Suppressor macrophage treated with lipopolysaccharide for 1 hour (primary cell): ENCODE data around the gene USP43.
A peak's percentile ranks its signal among the peaks of the same experiment; 100 is the strongest.
"Not testable (repeated sequence)": the region's sequence is repeated elsewhere in the genome, so short reads cannot be mapped to it uniquely, and the experiment has no call there.

Experiments
- DNase-seq, 3 donors: peaks; one replicate each; pipeline ENCODE4 v3.0.0-alpha.2; 2020 to 2022

Gene USP43, protein sequence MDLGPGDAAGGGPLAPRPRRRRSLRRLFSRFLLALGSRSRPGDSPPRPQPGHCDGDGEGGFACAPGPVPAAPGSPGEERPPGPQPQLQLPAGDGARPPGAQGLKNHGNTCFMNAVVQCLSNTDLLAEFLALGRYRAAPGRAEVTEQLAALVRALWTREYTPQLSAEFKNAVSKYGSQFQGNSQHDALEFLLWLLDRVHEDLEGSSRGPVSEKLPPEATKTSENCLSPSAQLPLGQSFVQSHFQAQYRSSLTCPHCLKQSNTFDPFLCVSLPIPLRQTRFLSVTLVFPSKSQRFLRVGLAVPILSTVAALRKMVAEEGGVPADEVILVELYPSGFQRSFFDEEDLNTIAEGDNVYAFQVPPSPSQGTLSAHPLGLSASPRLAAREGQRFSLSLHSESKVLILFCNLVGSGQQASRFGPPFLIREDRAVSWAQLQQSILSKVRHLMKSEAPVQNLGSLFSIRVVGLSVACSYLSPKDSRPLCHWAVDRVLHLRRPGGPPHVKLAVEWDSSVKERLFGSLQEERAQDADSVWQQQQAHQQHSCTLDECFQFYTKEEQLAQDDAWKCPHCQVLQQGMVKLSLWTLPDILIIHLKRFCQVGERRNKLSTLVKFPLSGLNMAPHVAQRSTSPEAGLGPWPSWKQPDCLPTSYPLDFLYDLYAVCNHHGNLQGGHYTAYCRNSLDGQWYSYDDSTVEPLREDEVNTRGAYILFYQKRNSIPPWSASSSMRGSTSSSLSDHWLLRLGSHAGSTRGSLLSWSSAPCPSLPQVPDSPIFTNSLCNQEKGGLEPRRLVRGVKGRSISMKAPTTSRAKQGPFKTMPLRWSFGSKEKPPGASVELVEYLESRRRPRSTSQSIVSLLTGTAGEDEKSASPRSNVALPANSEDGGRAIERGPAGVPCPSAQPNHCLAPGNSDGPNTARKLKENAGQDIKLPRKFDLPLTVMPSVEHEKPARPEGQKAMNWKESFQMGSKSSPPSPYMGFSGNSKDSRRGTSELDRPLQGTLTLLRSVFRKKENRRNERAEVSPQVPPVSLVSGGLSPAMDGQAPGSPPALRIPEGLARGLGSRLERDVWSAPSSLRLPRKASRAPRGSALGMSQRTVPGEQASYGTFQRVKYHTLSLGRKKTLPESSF

DNA sequence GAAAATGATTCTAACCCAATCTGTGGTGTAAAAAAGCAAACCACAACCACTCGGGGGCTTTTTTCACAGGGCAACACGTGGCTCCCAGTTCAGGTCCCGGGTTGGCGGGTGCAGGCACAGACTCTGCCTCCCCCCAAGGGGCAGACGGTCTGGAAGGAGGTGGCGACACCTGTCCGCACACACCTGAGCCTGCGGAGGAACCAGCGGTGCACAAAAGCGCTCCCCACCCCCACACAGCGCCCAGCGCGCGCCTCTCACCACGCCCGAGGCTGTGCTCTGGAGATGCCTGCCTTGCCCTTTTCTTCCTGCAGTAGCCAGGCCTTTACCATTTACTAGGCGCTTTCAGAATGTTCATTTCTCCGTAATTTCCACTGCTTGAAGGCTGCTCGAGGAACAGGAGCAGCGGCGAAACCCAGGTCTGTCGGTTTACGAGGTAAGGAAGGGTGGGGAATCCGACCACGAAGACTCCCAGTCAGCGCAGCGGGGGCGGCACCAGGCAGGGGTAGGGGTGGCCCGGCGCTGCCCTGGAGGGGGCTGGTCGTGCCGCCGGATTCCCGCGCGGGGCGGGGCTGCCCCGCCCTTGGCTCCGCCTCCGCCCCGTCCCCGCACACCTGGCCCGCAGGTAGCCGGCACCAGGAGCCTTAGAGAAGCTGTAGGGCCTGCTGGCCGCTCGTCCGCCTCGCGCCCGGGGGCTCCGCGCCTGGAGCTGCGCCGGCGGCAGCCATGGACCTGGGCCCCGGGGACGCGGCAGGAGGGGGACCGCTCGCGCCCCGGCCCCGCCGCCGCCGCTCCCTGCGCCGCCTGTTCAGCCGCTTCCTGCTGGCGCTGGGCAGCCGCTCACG is at the start of gene USP43:
Gene USP43, plus strand, starts transcription at position 608 of the 842 bp plus-strand sequence. Its CDS starts 116 bp downstream, at position 724.
- peak in 2 of 3 donors; percentile 19 to 44 for DNase-seq

DNA sequence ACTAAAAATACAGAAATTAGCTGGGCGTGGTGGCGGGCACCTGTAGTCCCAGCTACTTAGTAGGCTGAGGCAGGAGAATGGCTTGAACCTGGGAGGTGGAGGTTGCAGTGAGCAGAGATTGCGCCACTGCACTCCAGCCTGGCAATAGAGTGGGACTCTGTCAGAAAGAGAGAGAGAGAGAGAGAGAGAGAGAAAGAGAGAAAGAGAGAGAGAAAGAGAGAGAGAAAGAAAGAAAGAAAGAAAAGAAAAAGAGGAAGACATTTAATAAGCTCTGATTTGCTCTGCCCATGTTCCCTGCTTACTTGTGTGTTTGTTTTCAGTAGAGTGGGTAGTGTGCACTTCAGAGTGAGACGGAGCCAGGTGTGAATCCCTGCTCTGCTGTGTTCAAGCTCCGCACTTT is 47.7 kb upstream of the USP43 start:
- not testable (repeated sequence) for DNase-seq

DNA sequence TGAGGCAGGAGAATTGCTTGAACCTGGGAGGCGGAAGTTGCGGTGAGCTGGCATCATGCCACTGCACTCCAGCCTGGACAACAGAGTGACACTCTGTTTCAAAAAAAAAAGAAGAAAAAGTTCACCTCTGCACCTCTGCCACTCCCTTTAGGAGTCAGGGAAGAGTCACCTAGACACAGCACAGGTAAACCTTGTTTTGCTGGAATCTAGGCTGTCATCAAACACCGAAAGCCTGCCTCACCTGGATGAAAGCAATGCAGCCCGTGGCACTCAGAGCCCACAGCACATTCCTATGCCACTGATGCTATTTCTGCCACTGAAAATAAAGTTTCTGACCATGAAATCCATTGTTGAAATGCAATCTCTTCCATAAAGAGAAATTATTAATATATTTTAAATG is 46.7 kb upstream of the USP43 start:
- no peak for DNase-seq

DNA sequence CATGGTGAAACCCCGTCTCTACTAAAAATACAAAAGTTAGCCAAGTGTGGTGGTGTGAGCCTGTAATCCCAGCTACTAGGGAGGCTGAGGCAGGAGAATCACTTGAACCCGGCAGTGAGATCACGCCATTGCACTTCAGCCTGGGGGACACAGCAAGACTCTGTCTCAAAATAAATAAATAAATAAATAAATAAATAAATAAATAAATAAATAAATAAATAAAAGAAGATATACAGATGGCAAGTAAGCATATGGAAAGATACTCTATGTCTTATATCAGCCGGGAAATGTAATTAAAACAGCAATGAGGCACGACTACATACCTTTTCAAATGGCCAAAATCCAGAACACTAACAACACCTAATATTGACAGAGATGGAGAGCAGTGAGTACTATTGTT is 40.7 kb upstream of the USP43 start:
- not testable (repeated sequence) for DNase-seq

DNA sequence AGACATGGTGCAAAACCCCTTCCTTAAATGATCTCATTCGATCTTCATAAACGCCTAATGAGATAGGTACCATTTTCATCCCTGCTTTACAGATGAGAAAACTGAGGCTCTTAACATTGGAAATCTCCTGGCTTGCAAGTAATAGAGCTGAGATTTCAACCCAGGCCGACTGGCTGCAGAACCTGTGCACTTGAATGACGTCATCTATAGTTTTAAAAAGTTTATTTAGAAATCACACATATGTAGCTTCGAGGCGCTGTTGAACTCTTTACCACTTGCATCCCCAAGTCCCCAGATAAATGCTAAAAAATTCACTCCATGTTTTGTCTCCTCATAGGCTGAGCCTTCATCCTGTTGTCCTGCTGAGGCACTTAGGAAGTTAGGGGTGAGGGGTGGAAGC is 38.9 kb upstream of the USP43 start:
- no peak for DNase-seq

DNA sequence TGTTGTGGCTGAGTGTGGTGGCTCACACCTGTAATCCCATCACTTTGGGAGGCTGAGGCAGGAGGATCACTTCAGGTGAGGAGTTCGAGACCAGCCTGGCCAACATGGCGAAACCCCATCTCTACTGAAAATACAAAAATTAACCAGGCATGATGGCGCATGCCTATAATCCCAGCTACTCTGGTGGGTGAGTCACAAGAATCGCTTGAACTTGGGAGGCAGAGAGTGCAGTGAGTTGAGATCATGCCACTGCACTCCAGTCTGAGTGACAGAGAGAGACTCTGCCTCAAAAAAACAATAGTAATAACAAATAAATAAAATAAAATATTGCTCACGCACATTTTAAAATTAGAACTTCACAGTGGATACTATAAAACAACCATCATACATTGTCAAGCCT is 38.3 kb upstream of the USP43 start:
- not testable (repeated sequence) for DNase-seq

DNA sequence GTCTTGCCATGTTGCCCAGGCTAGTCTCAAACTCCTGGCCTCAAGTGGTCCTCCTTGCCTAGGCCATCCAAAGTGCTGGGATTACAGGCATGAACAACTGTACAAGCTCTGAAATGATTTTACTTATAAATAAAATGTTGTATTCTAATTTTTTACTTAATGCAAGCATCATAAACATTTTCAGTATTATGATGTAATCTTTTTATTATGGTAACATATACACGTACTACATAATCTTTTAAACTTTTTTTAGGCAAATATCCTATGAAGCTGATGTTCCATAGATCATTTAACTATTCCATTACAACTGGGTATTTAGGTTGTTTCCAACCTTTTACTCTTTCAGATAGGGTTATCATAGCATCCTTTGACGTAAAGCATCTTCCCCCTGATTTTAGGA is 33.8 kb upstream of the USP43 start:
- no peak for DNase-seq

DNA sequence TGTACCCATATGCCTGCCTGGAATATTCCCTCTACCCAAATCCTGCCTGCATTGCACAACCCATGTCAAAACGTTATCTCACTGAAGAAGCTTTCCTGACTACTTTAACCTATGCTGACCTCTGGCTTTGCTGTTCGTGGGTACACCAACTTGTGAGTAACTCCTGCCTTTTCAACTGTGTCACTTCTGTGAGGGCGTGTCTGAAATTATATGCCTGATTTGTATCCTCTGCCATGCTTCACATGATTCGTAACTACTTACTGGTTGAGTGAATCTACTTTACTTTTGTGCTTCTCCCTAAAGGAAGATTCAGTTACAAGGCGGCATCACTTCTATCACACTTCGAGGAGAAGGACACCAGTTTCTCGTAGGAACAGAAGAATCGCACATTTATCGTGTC is 33.3 kb upstream of the USP43 start:
- DNase-seq: no peak

DNA sequence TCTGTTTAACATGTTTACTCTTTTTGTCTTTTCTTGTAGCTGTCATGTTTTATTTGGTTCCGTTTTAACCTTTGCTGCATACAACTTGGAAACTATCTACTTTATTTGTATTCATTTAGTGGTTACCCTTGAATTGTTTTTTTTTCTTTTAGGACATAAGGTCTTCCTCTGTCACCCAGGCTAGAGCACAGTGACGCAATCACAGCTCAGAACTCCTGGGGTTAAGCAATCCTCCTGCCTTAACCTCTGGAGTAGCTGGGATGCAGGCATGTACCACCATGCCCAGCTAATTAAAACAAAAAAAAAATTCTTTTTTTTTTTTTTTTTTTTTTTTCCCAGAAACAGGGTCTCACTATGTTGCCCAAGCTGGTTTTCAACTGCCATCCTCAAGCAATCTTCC is 29.8 kb upstream of the USP43 start:
- DNase-seq: peak in 2 of 3 donors; percentile 2 to 3

DNA sequence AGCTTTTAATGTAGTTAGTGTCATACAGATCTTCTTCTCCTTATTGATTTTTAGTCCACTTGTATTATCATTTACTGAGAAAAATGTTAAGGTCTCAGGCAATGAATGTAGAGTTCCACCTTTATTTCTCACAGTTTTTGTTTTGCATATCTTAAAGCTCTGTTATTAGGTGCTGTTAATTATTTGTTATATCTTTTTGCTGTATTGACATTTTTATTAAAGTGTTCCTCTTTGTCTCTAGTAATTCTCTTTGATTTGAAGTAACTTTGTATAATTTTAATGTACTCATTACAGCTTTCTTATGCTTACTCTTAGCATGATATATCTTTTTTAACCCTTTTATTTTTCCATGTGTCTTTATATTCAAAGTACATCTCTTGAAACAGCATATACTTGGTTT is 22.4 kb upstream of the USP43 start:
- no peak for DNase-seq

DNA sequence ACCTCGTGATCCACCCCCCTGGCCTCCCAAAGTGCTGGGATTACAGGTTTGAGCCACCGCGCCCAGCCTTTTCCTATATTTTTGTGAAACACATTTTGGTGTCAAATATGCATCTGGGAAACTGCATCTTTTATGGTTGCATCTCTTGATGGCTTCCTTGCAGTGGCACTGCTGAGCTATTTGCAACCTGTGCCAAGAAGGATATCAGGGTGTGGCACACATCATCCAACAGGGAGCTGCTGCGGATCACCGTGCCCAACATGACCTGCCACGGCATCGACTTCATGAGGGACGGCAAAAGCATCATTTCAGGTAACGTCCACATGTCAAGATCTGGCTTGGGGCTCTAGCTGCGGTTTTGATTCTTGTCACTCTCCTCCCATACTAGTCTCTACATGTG is 16.8 kb upstream of the USP43 start:
- no peak for DNase-seq

DNA sequence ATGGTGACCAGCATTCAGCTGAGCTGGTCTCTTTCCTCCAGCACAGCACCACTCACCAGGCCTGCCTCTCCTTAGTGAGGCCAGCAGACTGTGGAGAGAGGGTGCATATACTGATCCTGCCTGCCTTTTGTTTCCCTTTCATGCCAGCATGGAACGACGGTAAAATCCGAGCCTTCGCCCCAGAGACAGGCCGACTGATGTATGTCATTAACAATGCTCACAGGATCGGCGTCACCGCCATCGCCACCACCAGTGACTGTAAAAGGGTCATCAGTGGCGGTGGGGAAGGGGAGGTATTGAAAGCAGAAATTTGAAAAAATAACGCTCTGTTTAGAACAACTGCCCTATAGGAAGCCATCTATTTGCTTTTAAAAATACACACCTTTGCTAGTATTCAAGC is 12.6 kb upstream of the USP43 start:
- DNase-seq: no peak

DNA sequence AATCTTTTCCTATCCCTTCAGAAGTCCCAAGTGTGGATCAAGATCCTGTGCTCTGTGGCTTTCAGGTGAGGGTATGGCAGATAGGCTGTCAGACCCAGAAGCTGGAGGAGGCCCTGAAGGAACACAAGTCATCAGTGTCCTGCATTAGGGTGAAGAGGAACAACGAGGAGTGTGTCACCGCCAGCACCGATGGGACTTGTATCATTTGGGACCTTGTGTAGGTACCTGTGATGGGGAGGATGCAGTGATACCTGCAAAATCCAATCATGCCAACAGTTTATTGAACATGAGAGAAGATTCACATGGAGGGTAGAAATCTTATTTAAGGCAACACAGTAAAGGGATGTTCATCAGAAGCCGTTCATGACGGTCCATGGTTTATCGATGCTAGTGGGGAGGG is 10.0 kb upstream of the USP43 start:
- no peak for DNase-seq

DNA sequence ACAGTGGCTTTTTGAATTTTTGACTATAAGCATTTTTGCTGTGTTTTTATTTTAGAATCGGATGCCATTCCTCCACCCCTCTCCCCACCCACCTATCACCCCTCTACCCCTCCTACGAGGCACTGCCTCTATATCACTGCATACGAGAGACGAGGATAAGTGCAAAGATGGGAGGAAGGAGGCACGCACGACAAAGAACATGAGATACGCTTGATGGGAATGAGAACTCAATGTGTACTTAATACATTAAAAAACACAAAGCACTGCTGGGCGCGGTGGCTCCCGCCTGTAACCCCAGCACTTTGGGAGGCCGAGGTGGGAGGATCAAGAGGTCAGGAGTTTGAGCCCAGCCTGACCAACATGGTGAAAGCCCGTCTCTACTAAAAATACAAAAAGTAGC is 8.8 kb upstream of the USP43 start:
- no peak for DNase-seq

DNA sequence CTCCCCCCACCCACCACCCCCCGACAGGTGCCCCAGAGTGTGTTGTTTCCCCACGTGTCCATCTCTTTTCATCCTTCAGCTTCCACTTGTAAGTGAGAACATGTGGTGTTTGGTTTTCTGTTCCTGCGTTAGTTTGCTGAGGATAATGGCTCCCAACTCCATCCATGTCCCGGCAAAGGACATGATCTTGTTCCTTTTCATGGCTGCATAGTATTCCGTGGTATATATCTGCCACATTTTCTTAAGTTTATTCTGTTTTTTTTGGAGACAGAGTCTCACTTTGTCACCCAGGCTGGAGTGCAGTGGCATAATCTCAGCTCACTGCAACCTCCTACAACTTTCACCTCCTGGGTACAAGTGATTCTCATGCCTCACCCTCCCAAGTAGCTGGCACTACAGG is 4.9 kb upstream of the USP43 start:
- DNase-seq: not testable (repeated sequence)

DNA sequence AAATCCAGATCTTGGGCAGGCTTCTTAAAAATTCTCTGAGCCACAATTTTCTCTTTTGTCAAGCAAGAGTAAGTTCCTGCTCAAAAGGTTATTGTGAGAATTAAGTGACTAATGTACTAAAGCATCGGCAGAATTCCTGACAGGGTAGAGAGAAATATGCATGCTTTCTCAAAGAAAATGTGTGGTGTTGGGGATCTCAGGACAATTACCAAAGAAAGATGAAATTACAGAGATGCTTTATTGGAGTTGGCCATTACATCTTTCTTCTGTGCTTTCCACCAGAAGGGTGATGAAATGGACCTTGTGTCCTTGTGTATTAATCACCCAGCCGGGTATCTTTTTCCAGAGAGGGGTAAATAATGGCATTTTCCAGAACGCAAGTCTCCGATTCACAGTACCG is 1.7 kb upstream of the USP43 start:
- DNase-seq: no peak

DNA sequence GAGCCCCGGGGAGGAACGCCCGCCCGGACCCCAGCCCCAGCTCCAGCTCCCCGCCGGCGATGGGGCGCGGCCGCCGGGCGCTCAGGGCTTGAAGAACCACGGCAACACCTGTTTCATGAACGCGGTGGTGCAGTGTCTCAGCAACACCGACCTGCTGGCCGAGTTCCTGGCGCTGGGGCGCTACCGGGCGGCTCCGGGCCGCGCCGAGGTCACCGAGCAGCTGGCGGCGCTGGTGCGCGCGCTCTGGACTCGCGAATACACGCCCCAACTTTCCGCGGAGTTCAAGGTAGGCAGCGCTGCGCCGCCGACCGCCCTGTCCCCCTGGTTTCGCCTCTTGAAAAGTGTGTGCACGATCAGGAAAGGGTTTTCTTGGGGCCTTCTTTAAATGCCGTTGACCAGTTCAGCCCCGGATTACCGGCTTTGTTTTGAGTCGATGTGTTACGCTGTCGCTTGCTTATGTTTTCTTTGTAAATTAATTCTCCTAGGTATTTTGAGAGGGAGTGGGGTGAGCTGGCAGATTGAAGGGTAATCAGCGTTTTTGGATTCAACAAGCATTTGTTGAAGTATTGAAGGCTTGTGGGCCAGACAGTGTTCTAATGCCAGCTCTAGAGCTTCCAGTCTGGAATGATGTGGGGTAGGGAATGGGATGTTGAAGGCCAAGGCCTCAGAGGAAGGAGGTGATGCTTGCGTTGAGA is 681 bp downstream of the USP43 start:
- DNase-seq: peak; percentile 31 to 68 (median 37)

DNA sequence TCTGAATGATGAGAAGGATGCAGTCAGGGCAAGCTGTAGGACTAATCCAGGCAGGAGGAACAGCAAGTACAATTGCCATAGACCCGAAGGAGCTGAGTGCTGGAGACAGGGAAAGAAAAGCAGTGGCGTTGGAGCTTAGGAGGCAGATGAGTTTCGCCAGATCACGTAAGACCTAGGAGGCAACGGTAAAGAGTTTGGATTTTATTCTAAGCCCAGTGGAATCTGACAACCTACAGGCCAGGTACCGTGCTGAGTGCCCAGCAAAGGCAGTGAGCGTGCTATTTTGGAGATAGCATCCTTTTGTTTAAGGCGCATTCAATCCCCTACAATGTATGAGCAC is 1.2 kb downstream of the USP43 start:
- DNase-seq: no peak

DNA sequence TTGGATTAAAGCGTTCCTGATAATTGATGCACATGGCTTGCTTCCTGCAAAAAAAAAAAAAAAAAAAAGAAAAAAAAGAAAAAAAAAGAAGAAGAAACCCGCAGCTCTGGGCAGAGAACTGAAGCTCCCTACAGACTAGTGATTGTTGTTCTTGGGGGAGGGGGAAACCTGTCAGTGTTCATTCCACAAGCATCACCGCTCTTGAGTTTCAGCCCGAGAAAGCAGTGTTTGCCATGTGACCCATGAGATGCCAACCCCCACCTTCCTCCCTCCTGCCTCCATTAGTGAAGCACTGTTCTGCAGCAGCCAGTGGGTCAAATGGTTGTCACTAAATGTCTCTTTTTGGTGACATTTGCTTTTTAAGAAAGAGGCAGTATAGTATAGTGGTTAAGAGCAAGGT is 1.7 kb downstream of the USP43 start:
- DNase-seq: no peak

DNA sequence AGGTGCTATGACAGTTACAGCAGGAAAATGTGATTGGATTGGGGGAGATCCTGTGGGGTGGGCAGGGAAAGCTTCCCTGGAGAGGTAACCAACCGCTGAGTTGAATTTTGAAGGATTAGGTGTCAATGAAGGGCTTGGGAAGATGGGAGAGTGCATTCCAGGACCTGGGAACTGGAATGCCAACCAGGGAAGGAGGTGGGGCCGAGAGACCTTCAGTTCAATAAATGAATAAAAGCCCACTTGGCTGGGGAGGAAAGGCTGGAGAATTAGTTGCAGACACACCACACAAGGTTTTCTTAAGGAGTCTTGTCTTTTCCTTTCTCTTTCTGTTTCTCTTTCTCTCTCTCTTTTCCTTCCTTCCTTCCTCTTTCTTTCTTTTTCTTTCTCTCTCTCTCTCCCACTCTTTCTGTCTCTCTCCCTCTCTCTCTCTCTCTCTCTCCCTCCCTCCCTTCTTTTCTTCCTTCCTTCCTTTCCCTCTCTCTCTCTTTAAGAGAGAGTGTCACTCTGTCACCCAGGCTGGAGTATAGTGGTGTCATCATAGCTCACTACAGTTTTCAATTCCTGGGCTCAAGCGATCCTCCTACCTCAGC is 3.3 kb downstream of the USP43 start:
- no peak for DNase-seq

DNA sequence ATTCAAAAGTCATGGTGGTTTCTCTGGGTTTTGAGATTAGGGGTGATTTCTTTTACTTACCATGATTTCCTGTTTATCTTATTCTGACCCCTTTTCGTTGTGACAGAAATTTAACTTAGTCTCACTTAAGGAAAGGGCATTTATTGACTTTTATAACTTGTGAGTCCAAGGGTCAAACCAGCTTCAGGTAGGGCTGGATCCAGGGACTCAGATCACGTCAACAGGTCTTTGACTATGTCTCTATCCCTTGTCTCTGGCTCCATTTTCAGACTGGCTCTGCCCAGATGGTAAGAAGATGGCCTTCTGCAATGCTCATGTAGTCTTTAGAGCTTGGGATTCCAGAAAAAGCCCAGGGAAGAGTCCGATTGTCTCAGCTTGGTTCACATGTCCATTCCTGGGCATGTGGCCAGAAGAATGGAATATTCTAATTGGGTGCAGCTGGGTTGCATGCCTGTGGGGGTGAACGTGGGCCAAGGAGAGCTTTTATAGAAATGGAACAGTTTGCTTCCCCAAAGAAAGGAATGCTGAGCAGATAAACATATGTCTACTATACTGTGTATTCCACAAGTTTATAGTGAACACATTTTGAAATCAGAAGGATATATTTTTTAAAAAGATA is 13.4 kb downstream of the USP43 start:
- DNase-seq: no peak
